Uterus (tissue), 4 donors: ENCODE results near the gene CACHD1. TPM values are rescaled to one million over a fixed set of nuclear protein-coding genes. Genes with fewer than 3 reads are reported as not detected.
A peak's percentile ranks its signal among the peaks of the same experiment; 100 is the strongest.

Experiments used
- DNase-seq, 2 donors: peaks; one replicate each; pipeline ENCODE4 v3.0.0-alpha.2; 2019 to 2020
- H3K27ac ChIP-seq, 2 donors: fragments of 200-600 bp; sonication (generic); 1 replicate in 1 of 2; 2 replicates in 1 of 2; pipeline ENCODE4 v1.5.1; 2016 to 2018
- H3K27me3 ChIP-seq, 2 donors: fragments of 200-600 bp; sonication (generic); one replicate each; pipeline ENCODE4 v1.5.1; 2018 to 2019; ENCODE audit warnings: control low read depth in 1 of 2
- H3K36me3 ChIP-seq, 2 donors: fragments of 200-600 bp; sonication (generic); one replicate each; pipeline ENCODE4 v1.5.1; 2019; ENCODE audit warnings: control low read depth in 1 of 2
- H3K4me1 ChIP-seq, 2 donors: fragments of 200-600 bp; sonication (generic); one replicate each; pipeline ENCODE4 v1.5.1; 2018 to 2019; ENCODE audit warnings: control low read depth in 1 of 2
- H3K4me3 ChIP-seq, 2 donors: fragments of 200-600 bp; sonication (generic); 1 replicate in 1 of 2; 2 replicates in 1 of 2; pipeline ENCODE4 v1.5.1; 2018 to 2019; ENCODE audit warnings: mild to moderate bottlenecking in 1 of 2
- H3K9me3 ChIP-seq, 2 donors: fragments of 200-600 bp; sonication (generic); one replicate each; pipeline ENCODE4 v1.5.1; 2019; ENCODE audit warnings: control low read depth in 1 of 2
- POLR2A ChIP-seq, 2 donors: fragments of 450-650 bp; IDR thresholded peaks; one replicate each; pipeline ENCODE4 v1.6.1; 2016; ENCODE audit warnings: antibody characterized with exemption in 2 of 2, mild to moderate bottlenecking in 1 of 2, moderate library complexity in 1 of 2
- intact Hi-C: fragments of 100-400 bp; cut with DNase I; formaldehyde crosslinking; loops from one replicate; pipeline ENCODE4 v1.15.1; 2023; ENCODE audit warnings: low total_unique reads
- total RNA-seq, 4 donors: library from RNA; depleted of rRNA in 3 of 4; stranded (reverse); fragments of >200 nt in 3 of 4; gene quantifications; one replicate each; pipeline versions ENCODE4 v1.1.0 to v1.2.4, GENCODE V29; 2014 to 2023
- TF ChIP-seq, protein P1 (sequence below), 4 experiments: fragments of 200-600 bp in 2 of 4; fragments of 450-650 bp in 2 of 4; sonication (generic) in 2 of 4; IDR thresholded peaks; one replicate each; pipeline ENCODE4 v1.5.1; 2016 to 2019; ENCODE audit warnings: antibody characterized with exemption in 4 of 4, mild to moderate bottlenecking in 2 of 4, moderate library complexity in 1 of 4
- donor health status: DM: yes; HTN: yes; CAD: no.

The CACHD1 gene
- total RNA-seq, 4 donors from 2014 or later = 19.2 to 39.9 (median 28.8) TPM

DNA sequence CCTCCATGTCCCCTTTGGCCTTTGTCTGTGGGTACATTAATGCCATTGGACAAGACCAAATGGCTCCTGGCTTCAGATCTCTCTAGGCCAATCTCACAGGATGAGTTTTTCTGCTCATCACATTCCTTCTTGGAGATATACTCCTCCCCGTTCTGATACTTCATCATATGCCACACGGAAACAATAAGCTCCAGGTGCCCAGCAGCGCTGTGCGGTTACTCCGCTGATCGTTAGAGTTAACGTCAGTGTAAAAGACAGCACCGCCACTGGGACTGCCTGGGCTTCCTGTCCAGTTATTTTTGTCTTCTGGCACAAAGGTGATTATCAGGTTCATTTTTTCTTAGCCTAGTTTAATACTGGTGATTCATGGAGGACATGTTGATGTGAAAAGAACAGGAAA, 22.5 kb downstream of the CACHD1 start:
- H3K4me1 ChIP-seq = no peaks in the 10 kb centered on the region
- no peak for DNase-seq
- intact Hi-C loops = no loop called here
- TF ChIP-seq, protein P1, sequence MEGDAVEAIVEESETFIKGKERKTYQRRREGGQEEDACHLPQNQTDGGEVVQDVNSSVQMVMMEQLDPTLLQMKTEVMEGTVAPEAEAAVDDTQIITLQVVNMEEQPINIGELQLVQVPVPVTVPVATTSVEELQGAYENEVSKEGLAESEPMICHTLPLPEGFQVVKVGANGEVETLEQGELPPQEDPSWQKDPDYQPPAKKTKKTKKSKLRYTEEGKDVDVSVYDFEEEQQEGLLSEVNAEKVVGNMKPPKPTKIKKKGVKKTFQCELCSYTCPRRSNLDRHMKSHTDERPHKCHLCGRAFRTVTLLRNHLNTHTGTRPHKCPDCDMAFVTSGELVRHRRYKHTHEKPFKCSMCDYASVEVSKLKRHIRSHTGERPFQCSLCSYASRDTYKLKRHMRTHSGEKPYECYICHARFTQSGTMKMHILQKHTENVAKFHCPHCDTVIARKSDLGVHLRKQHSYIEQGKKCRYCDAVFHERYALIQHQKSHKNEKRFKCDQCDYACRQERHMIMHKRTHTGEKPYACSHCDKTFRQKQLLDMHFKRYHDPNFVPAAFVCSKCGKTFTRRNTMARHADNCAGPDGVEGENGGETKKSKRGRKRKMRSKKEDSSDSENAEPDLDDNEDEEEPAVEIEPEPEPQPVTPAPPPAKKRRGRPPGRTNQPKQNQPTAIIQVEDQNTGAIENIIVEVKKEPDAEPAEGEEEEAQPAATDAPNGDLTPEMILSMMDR (IDR thresholded peaks at IDR 0.05) = no peak
- TF ChIP-seq POLR2A (IDR thresholded peaks at IDR 0.05) = no peak
- H3K27me3 ChIP-seq = no peaks in the 10 kb centered on the region
- H3K36me3 ChIP-seq = no peaks in the 10 kb centered on the region
- H3K4me3 ChIP-seq = no peak overlapping the region
- H3K27ac ChIP-seq = no peak overlapping the region
- H3K9me3 ChIP-seq = no peaks in the 10 kb centered on the region

- DNase-seq = no peak
- Histone ChIP-seq H3K4me1 (no peaks in the 10 kb centered on the region), H3K27me3 (no peaks in the 10 kb centered on the region), H3K9me3 (no peaks in the 10 kb centered on the region), H3K4me3 (no peak overlapping the region), H3K27ac (no peak overlapping the region), H3K36me3 (no peaks in the 10 kb centered on the region)
- TF ChIP-seq, protein P1 (IDR thresholded peaks at IDR 0.05) = no peak
- TF ChIP-seq POLR2A (IDR thresholded peaks at IDR 0.05) = no peak
- intact Hi-C loops = no loop called here
Measured at GRCh38 chr1:64493831-64494230, 23.9 kb downstream of the CACHD1 start.

- no peaks in the 10 kb centered on the region for H3K9me3 ChIP-seq
- no peaks in the 10 kb centered on the region for H3K4me1 ChIP-seq
- TF ChIP-seq, protein P1 (IDR thresholded peaks at IDR 0.05) = no peak
- TF ChIP-seq POLR2A (IDR thresholded peaks at IDR 0.05) = no peak
- DNase-seq = no peak
- H3K27ac ChIP-seq = no peak overlapping the region
- intact Hi-C loops = no loop called here
- H3K27me3 ChIP-seq = no peaks in the 10 kb centered on the region
- no peak overlapping the region for H3K4me3 ChIP-seq
- no peaks in the 10 kb centered on the region for H3K36me3 ChIP-seq
Measured at GRCh38 chr1:64494659-64495058, 24.7 kb downstream of the CACHD1 start.

DNA sequence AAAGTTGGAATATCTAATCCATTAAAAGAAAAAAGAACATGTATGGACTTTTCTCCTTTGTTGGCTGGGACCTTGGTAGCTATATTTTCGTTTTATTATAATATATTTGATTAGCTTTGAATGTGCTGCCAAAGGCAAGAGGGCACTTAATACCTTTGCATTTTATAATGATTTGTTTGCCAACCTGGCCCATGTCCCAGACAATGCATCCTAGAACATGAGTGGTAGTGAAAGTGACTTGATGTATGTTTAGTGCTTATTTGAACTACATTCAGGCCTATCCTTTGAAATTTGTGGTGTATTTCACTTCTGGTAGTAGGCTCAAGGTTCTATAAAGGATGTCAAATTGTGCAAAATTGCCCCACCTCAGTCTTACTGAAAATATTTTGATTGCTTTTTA, 25.9 kb downstream of the CACHD1 start:
- no peaks in the 10 kb centered on the region for H3K9me3 ChIP-seq
- no peaks in the 10 kb centered on the region for H3K27me3 ChIP-seq
- H3K4me1 ChIP-seq = no peaks in the 10 kb centered on the region
- no peak overlapping the region for H3K4me3 ChIP-seq
- intact Hi-C loops = no loop called here
- TF ChIP-seq, protein P1 (IDR thresholded peaks at IDR 0.05) = no peak
- no peak for TF ChIP-seq POLR2A (IDR thresholded peaks at IDR 0.05)
- DNase-seq = no peak
- H3K36me3 ChIP-seq = no peaks in the 10 kb centered on the region
- peak overlapping the region; percentile 1 to 35 for H3K27ac ChIP-seq

DNA sequence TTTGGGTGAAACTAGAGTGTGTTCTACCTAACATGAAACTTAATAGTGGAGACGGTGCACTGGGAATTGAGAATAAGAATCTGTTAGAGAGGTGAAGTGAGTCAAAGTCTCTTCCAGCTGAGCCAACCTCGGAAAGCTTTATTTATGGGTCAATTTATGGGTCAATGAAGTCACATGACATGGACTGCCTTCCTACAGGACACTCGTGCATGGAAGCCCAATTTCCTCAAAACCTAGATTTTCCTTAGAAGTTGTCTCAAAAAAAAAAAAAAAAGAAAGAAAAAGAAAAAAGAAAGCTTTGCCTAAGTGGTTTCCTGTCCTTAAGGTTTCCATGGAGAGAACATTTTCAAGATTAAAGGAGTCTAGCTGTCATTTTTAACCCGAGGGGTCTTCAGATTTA, 26.7 kb downstream of the CACHD1 start:
- Histone ChIP-seq H3K27ac (peak overlapping the region; percentile 5 to 35), H3K4me3 (no peak overlapping the region), H3K4me1 (no peaks in the 10 kb centered on the region), H3K9me3 (no peaks in the 10 kb centered on the region), H3K36me3 (no peaks in the 10 kb centered on the region), H3K27me3 (no peaks in the 10 kb centered on the region)
- DNase-seq = no peak
- TF ChIP-seq, protein P1 (IDR thresholded peaks at IDR 0.05) = no peak
- no peak for TF ChIP-seq POLR2A (IDR thresholded peaks at IDR 0.05)
- intact Hi-C loops = no loop called here
